Astrocyte of the hippocampus (primary cell): ENCODE results near the gene MFN2.
"Not testable (repeated sequence)": the region's sequence is repeated elsewhere in the genome, so short reads cannot be mapped to it uniquely, and the experiment has no call there.

Source experiments
- DNase-seq: peaks from one replicate; pipeline ENCODE4 v3.0.0; 2011; ENCODE audit warnings: low read depth, low spot score

MFN2 gene

GRCh38 chr1:11979851-11980675 lies at the start of gene MFN2:
Gene MFN2 (plus strand): TSS chr1:11980444. CDS start chr1:11989169, 8,725 bp downstream.
- DNase-seq: peak; percentile 99

- DNase-seq: no peak
Measured at GRCh38 chr1:11930571-11931445, 49.4 kb upstream of the MFN2 start.

- no peak for DNase-seq
Measured at GRCh38 chr1:11931845-11932244, 48.4 kb upstream of the MFN2 start.

- DNase-seq: peak; percentile 96
Measured at GRCh38 chr1:11934302-11935056, 45.8 kb upstream of the MFN2 start, which contains the start of gene PLOD1. Gene PLOD1 (plus strand): TSS chr1:11934717. CDS start chr1:11934780, 63 bp downstream.

- no peak for DNase-seq
Measured at GRCh38 chr1:11935057-11935412, 45.2 kb upstream of the MFN2 start.

GRCh38 chr1:11935733-11936132 lies 44.5 kb upstream of the MFN2 start:
- DNase-seq: not testable (repeated sequence)

- DNase-seq: peak; percentile 16
Measured at GRCh38 chr1:11938722-11939526, 41.3 kb upstream of the MFN2 start.

GRCh38 chr1:11939794-11940193 lies 40.5 kb upstream of the MFN2 start:
- DNase-seq: not testable (repeated sequence)

GRCh38 chr1:11940260-11940921 lies 39.9 kb upstream of the MFN2 start:
- peak; percentile 32 for DNase-seq

- DNase-seq: no peak
Measured at GRCh38 chr1:11942280-11942679, 38.0 kb upstream of the MFN2 start.

- DNase-seq: no peak
Measured at GRCh38 chr1:11943619-11944018, 36.6 kb upstream of the MFN2 start.

- DNase-seq: peak; percentile 39
Measured at GRCh38 chr1:11944358-11944931, 35.8 kb upstream of the MFN2 start.

GRCh38 chr1:11946647-11947046 lies 33.6 kb upstream of the MFN2 start:
- no peak for DNase-seq

GRCh38 chr1:11948822-11949458 lies 31.3 kb upstream of the MFN2 start:
- DNase-seq: no peak

GRCh38 chr1:11951901-11952300 lies 28.3 kb upstream of the MFN2 start:
- DNase-seq: no peak

- DNase-seq: no peak
Measured at GRCh38 chr1:11952455-11953109, 27.7 kb upstream of the MFN2 start.

GRCh38 chr1:11955221-11955620 lies 25.0 kb upstream of the MFN2 start:
- DNase-seq: no peak

GRCh38 chr1:11957398-11957797 lies 22.8 kb upstream of the MFN2 start:
- DNase-seq: no peak

GRCh38 chr1:11957897-11958296 lies 22.3 kb upstream of the MFN2 start:
- DNase-seq: no peak
